GM12874 (cell line): ENCODE results near the gene MT1F.

Source experiments
- CTCF ChIP-seq: IDR thresholded peaks from 2 replicates; pipeline ENCODE4 v1.5.1; 2011; ENCODE audit warnings: low read depth, mild to moderate bottlenecking, control low read depth, low read length, moderate library complexity; ENCODE audit not compliant: insufficient read depth

The MT1F gene

GRCh38 chr16:56629531-56629930, 28.2 kb upstream of the MT1F start:
- TF ChIP-seq CTCF = no peak

- TF ChIP-seq CTCF = peak; percentile 22; the same call in 1 of the 2 replicates
These were observed 27.6 kb upstream of the MT1F start for GRCh38 chr16:56630134-56630533.

GRCh38 chr16:56631197-56631596, 26.6 kb upstream of the MT1F start:
- TF ChIP-seq CTCF = no peak

GRCh38 chr16:56631832-56632155, 26.0 kb upstream of the MT1F start:
- no peak for TF ChIP-seq CTCF

- TF ChIP-seq CTCF = no peak
These were observed 25.5 kb upstream of the MT1F start, which contains the start of gene MT1M for GRCh38 chr16:56632156-56632847. TSS of gene MT1M (plus strand) at chr16:56632659. CDS start at chr16:56632732, 73 bp downstream.

GRCh38 chr16:56632848-56633365, 24.9 kb upstream of the MT1F start:
- no peak for TF ChIP-seq CTCF

GRCh38 chr16:56633535-56633934, 24.2 kb upstream of the MT1F start:
- no peak for TF ChIP-seq CTCF
